NCI-H2171 (cell line): ENCODE data around the gene PPP5C.
"Not testable (repeated sequence)": the region's sequence is repeated elsewhere in the genome, so short reads cannot be mapped to it uniquely, and the experiment has no call there.

ENCODE experiments used
- DNase-seq: peaks from one replicate; lab custom pipeline; 2025; lab: John Stamatoyannopoulos, UW

The PPP5C gene

DNA sequence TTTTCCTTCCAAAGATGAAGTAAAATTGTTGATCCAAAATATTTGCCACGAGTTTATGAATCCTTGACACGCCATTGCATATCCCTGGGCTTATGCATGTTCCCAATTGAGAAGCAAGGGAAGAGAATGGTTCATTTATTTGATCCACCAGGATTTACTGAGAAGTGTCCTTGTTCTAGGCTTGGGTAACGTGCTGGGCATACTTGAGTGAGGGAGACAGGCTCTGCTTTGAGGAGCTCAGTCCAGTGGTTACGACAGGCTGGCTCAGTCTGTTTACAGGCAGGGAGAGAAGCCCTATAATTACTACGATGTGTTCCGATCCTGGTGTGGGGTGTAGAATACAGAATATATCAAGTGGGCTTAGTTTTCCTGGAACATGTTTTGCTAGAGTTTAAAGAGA is 88.1 kb downstream of the PPP5C start:
- no peak for DNase-seq

DNA sequence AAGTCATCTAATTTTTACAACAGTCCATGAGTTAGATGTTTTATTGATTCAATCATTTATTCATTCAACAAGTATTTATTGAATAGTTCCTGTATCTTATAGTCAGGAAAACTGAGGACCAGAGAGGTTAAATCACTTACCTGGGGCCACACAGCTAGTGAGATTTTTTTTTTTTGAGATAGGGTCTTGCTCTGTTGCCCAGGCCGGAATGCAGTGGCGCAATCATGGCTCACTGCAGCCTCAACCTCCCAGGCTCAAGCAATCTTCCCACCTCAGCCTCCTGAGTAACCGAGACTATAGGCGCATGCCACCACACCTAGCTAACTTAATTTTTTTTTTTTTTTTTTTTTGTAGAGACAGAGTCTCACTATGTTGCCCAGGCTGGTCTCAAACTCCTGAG is 88.8 kb downstream of the PPP5C start:
- not testable (repeated sequence) for DNase-seq
